Bladder microvascular endothelial cell (primary cell): ENCODE data around the gene ZBTB39. TPM values are rescaled to one million over a fixed set of nuclear protein-coding genes. Genes with fewer than 3 reads are reported as not detected.

ENCODE experiments used
- total RNA-seq: library from RNA; depleted of rRNA; stranded (reverse); fragments of >200 nt; gene quantifications from 2 replicates; pipeline ENCODE4 v1.2.3, GENCODE V29; 2014

The ZBTB39 gene, protein sequence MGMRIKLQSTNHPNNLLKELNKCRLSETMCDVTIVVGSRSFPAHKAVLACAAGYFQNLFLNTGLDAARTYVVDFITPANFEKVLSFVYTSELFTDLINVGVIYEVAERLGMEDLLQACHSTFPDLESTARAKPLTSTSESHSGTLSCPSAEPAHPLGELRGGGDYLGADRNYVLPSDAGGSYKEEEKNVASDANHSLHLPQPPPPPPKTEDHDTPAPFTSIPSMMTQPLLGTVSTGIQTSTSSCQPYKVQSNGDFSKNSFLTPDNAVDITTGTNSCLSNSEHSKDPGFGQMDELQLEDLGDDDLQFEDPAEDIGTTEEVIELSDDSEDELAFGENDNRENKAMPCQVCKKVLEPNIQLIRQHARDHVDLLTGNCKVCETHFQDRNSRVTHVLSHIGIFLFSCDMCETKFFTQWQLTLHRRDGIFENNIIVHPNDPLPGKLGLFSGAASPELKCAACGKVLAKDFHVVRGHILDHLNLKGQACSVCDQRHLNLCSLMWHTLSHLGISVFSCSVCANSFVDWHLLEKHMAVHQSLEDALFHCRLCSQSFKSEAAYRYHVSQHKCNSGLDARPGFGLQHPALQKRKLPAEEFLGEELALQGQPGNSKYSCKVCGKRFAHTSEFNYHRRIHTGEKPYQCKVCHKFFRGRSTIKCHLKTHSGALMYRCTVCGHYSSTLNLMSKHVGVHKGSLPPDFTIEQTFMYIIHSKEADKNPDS
- 4.0 and 10.8 TPM in 2 replicates for total RNA-seq

DNA sequence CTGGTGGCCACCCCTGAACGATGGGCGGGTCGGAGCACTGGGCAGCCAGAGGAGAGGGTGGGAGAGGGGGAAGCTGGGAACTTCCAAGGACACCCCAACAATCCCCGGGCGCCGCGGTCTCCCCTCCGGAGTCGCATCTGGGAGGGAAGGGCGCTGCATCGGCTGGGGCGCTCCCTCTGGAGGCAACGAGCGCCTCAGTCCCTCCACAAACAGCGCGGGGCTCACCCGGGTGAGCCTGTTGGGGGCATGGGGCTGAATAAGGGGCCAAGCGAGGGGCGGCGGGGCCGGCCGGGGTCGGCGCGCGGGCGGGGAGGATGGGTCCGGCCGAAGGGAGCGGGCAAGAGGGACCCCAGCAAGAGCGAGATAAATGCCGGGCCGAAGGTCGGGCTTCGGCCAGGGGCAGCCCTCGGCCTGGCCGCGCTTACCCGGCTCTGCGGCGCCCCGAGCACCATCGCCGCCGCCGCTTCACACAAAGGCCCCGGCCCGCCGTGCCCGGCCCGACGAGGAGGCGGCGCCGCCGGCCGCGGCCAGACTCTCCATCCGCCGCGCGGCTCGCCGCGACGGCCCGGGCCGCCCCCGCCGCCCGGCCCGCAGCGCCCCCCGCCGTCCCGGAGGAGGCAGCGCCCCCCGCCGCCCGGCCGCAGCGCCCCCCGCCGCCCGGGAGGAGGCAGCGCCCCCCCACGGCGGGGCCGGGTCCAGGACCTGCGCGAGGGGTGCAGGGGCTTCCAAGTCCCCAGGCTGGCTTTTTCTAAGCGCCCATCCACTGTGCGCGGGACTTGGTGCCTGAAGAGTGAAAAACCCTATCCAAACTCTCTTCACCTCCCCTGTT lies at the start of gene ZBTB39:
TSS of gene ZBTB39 (minus strand) at position 567 of the 829 bp plus-strand sequence. CDS start 1,629 bp downstream, outside the sequence.

DNA sequence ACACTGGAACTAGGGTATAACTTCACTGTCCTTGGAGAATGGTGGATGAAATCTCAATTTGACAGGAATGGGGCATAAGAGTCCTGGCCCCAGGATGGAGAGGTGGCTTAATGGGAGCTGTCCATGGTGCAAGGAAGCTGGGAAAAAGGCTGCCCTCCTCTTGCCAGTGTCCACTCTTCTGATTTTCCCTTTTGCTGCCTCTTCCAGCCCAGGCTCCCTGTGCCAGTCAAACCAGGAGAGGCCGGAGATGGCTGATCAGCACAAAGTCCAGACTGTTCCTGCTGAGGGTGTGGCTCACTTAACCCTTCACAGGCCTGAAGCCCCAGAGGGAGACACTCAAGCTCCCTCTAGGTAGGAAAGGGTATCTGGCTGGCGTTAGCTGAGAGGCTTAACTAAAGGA lies 43.5 kb upstream of the ZBTB39 start, which contains the start of gene MYO1A:
TSS of gene MYO1A (minus strand) at position 240 of the 400 bp plus-strand sequence. CDS start 1,806 bp downstream, outside the sequence.

DNA sequence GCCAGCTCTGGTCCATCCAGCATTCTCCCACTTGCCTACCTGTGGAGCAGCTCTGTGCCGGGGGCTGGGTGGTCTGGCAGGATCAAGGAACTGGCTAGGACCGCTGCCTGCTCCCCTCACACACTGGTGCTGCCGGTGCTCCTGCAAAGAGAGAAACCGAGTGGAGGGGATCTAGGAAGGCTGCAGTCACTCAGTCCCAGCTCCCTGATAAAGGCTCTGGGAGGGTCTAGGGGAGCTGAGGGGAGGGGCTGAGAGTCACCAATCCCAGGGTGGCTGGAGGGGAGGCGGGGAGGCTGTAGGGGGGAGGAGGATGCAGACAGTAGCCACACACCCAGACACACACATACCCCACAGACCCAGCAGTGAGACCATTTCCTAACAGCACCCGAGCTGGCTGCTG lies 10.0 kb upstream of the ZBTB39 start, which contains the start of gene TAC3:
TSS of gene TAC3 (minus strand) at position 182 of the 400 bp plus-strand sequence. CDS start 732 bp downstream, outside the sequence.

DNA sequence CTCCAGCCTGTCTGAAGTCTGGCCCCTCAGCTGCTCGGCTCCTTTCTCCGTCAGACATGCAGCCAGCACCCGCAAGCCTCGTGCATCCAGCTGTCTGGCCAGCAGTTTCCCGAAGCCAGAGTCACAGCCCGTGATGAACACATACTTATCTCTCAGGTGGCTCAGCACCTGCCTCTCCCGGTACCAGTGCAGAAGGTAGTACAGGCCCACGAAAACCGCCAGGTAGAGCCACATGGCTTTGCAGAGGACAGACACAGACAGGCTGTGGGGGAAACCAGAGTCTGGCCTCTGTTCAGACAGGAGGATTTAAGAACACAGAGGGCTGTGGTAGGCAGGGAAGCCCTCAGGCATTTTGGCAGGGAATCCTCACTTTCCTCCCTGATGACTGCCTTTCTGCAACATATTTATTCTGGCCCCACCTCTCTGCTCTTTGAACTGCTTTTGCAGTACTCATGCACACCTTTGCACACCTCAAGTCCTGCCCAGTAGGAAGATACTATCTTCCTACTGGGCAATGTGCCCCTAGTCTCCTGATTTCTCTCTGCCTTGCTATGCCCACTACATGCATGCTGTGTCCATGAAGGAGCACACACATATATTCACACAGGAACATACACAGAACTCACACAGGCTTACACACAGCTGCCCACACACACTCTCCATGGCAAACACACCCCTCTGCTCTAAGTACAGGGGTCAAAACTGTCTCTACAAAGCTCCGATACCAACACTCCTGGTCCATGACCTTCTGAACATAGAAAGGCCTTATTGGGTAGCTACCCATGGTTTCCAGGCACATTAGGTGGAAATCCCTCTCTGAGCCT lies 48.9 kb downstream of the ZBTB39 start, which contains the start of gene RDH16:
TSS of gene RDH16 (minus strand) at position 380 of the 824 bp plus-strand sequence. CDS start at position 234, 146 bp downstream.

Other genes with a start within 250 kb of the ZBTB39 start
- under 0.01 and 0.38 TPM in 2 replicates for gene HSD17B6, start 243.2 kb downstream of the ZBTB39 start, total RNA-seq
- gene SDR9C7, start 72.1 kb downstream of the ZBTB39 start, total RNA-seq, result not detected in 2 replicates
- under 0.01 and 0.19 TPM in 2 replicates for gene RDH16, start 48.9 kb downstream of the ZBTB39 start, total RNA-seq
- gene TAC3, start 10.0 kb upstream of the ZBTB39 start, total RNA-seq, result not detected in 2 replicates
- 0.06 TPM in 1 of 2 replicates, not detected in the other for gene MYO1A, start 43.6 kb upstream of the ZBTB39 start, total RNA-seq
- gene NEMP1, start 72.2 kb upstream of the ZBTB39 start, total RNA-seq, result 6.5 and 12.8 TPM in 2 replicates
- 11.7 and 15.3 TPM in 2 replicates for gene NAB2, start 82.6 kb upstream of the ZBTB39 start, total RNA-seq
- gene STAT6, start 104.8 kb upstream of the ZBTB39 start, total RNA-seq, result 49.7 and 63.9 TPM in 2 replicates
- gene LRP1, start 121.9 kb upstream of the ZBTB39 start, total RNA-seq, result 3.2 and 4.6 TPM in 2 replicates
- gene LRP1-AS, start 141.1 kb upstream of the ZBTB39 start, total RNA-seq, result not detected in 2 replicates
- under 0.01 TPM in 1 of 2 replicates, not detected in the other for gene NXPH4, start 210.2 kb upstream of the ZBTB39 start, total RNA-seq
- gene SHMT2, start 223.2 kb upstream of the ZBTB39 start, total RNA-seq, result 119 and 184 TPM in 2 replicates
- 0.16 TPM in 1 of 2 replicates, not detected in the other for gene STAC3, start 244.6 kb upstream of the ZBTB39 start, total RNA-seq